Neural crest cell (in vitro differentiated cells): ENCODE data around the gene CAPZA2. TPM values are rescaled to one million over a fixed set of nuclear protein-coding genes. Genes with fewer than 3 reads are reported as not detected.

Experiments
- DNase-seq: peaks from one replicate; pipeline ENCODE4 v3.0.0; 2021; ENCODE audit warnings: low read depth, mixed read lengths, low spot score
- H3K27ac Mint-ChIP-seq: one replicate; pipeline ENCODE4 v1.8.0; 2021; ENCODE audit warnings: mild to moderate bottlenecking, mixed read lengths; ENCODE audit not compliant: unreplicated experiment
- H3K27me3 Mint-ChIP-seq: 2 replicates; pipeline ENCODE4 v1.8.0; 2021; ENCODE audit warnings: low read depth, mild to moderate bottlenecking, mixed read lengths
- H3K36me3 Mint-ChIP-seq: 2 replicates; pipeline ENCODE4 v1.8.0; 2021; ENCODE audit warnings: low read depth, mild to moderate bottlenecking, mixed read lengths
- H3K4me1 Mint-ChIP-seq: 2 replicates; pipeline ENCODE4 v1.8.0; 2021; ENCODE audit warnings: mixed read lengths
- H3K4me3 Mint-ChIP-seq: one replicate; pipeline ENCODE4 v1.8.0; 2021; ENCODE audit warnings: mild to moderate bottlenecking, mixed read lengths
- H3K9me3 Mint-ChIP-seq: 2 replicates; pipeline ENCODE4 v1.8.0; 2021; ENCODE audit warnings: mixed read lengths
- CTCF ChIP-seq: fragments of 200-600 bp; sonication (generic); conservative IDR thresholded peaks from 2 replicates; pipeline ENCODE4 v1.5.0; 2021; ENCODE audit warnings: antibody characterized with exemption, mild to moderate bottlenecking
- total RNA-seq: library from RNA; stranded (reverse); gene quantifications from 2 replicates; pipeline ENCODE4 v1.2.1, GENCODE V29; 2021

CAPZA2 gene
- total RNA-seq, 1 donor from 2014 or later, result 115 TPM

GRCh38 chr7:116834815-116835504, 27.4 kb upstream of the CAPZA2 start:
- Mint-ChIP-seq H3K27ac (no peak overlapping the region), H3K9me3 (no peaks in the 10 kb centered on the region), H3K4me1 (no peaks in the 10 kb centered on the region), H3K4me3 (no peak overlapping the region), H3K27me3 (no peaks in the 10 kb centered on the region), H3K36me3 (no peaks in the 10 kb centered on the region)
- TF ChIP-seq CTCF, result no peak
- DNase-seq, result no peak

- no peaks in the 10 kb centered on the region for H3K4me1 Mint-ChIP-seq
- no peaks in the 10 kb centered on the region for H3K9me3 Mint-ChIP-seq
- H3K4me3 Mint-ChIP-seq, result no peak overlapping the region
- no peaks in the 10 kb centered on the region for H3K27me3 Mint-ChIP-seq
- H3K36me3 Mint-ChIP-seq, result no peaks in the 10 kb centered on the region
- H3K27ac Mint-ChIP-seq, result no peak overlapping the region
- DNase-seq, result no peak
- TF ChIP-seq CTCF, result no peak
Observed at GRCh38 chr7:116836048-116836447, 26.3 kb upstream of the CAPZA2 start.

DNA sequence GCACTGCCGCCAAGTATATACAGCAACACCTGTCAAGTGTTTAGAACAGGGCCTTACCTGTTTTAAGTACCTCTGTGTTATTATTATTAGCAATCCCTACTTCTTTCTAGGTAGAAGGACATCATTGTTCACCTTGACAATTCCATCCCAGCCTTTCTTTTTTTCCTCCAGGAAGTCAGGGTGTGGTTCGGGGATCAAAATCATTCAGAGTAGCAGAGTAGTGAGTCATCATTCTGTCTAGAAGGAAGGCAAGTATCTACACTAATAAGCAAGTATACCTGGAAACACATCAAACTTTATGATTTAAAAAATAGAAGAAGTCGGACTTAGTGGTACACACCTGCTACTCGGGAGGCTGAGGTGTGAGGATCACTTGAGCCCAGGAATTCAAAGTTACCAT, 25.5 kb upstream of the CAPZA2 start:
- Mint-ChIP-seq H3K9me3 (no peaks in the 10 kb centered on the region), H3K36me3 (no peaks in the 10 kb centered on the region), H3K4me3 (no peak overlapping the region), H3K27ac (no peak overlapping the region), H3K4me1 (no peaks in the 10 kb centered on the region), H3K27me3 (peaks cover 5% of the 10 kb centered on the region)
- DNase-seq, result no peak
- TF ChIP-seq CTCF, result no peak

DNA sequence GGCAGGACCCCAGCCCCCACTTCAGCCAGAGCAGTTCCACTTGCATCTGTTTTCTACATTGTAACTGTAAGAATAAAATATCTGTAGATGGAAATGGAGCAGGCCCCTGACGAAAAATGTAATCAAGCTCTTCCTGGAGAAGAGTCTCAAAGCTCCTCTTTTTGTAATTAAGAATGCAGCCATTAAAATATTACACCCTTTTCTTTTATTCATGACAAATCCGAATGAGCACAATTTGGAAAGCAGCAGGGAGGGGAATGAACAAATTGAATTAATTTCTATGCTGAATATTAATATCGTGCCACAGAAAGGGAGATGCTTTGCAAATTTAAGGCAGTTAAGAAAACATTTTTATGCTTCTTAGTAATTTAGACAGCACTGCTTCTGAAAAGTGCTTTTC, 24.8 kb upstream of the CAPZA2 start:
- Mint-ChIP-seq H3K36me3 (no peaks in the 10 kb centered on the region), H3K9me3 (no peaks in the 10 kb centered on the region), H3K27me3 (peaks cover 5% of the 10 kb centered on the region), H3K27ac (no peak overlapping the region), H3K4me3 (no peak overlapping the region), H3K4me1 (no peaks in the 10 kb centered on the region)
- no peak for DNase-seq
- TF ChIP-seq CTCF, result no peak

DNA sequence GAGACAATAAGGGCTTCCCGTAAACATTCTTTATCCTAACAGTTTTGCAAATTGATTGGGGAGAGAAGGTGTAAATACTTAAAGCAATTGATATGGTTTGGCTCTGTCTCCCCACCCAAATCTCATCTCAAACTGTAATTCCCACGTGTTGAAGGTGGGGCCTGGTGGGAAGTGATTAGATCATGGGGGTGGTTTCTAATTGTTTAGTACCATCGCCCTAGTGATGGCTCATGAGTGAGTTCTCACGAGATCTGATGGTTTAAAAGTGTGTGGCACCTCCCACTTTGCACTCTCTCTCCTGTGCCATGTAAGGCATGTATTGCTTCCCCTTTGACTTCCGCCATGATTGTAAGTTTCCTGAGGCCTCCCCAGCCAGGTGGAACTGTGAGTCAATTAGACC, 22.1 kb upstream of the CAPZA2 start:
- H3K4me1 Mint-ChIP-seq, result no peaks in the 10 kb centered on the region
- peaks cover 5% of the 10 kb centered on the region for H3K27me3 Mint-ChIP-seq
- H3K27ac Mint-ChIP-seq, result no peak overlapping the region
- DNase-seq, result no peak
- no peaks in the 10 kb centered on the region for H3K36me3 Mint-ChIP-seq
- no peak overlapping the region for H3K4me3 Mint-ChIP-seq
- no peaks in the 10 kb centered on the region for H3K9me3 Mint-ChIP-seq
- no peak for TF ChIP-seq CTCF
